K562 (cell line): ENCODE measurements around the gene C12orf60. TPM values are rescaled to one million over a fixed set of nuclear protein-coding genes. Genes with fewer than 3 reads are reported as not detected.
"Not testable (repeated sequence)": the region's sequence is repeated elsewhere in the genome, so short reads cannot be mapped to it uniquely, and the experiment has no call there.

ENCODE experiments used
- ATAC-seq: fragments of 200-7000 bp; cut with Tn5 transposase; 3 replicates; pipeline ENCODE4 v1.9.1; 2020; ENCODE audit warnings: moderate library complexity
- BruUV-seq: library from RNA; stranded (reverse); fragments of 400-500 nt; replicated peaks from 2 replicates; lab custom pipeline; 2021; lab: Mats Ljungman, UMichigan
- CTCF ChIA-PET: fragments of 300-600 bp; formaldehyde crosslinking; extraction: SDS; loops from one replicate; lab custom pipeline; 2021; ENCODE audit warnings: low intra/inter-chr PET ratio; lab: Yijun Ruan, JAX
- POLR2A ChIA-PET: fragments of 300-600, 350-650 bp; sonication (Branson Sonifier 250); formaldehyde crosslinking; extraction: SDS; loops from one replicate; lab custom pipeline; 2021; ENCODE audit warnings: antibody characterized with exemption, inconsistent platforms; lab: Yijun Ruan, JAX
- DNase-seq, 4 experiments: peaks; one replicate each; pipeline versions ENCODE4 v3.0.0 to v3.0.0-alpha.2; 2011 to 2018; ENCODE audit warnings: low spot score in 3 of 4, mixed read lengths in 3 of 4; ENCODE audit errors: extremely low read depth in 1 of 4
- FAIRE-seq: peaks from 2 replicates; lab custom pipeline; 2011; peaks lifted over from hg19 to GRCh38; lab: Jason Lieb, UNC
- H2AFZ ChIP-seq: 2 replicates; pipeline ENCODE4 v1.6.0; 2011; ENCODE audit warnings: low read depth, low read length, control low read depth, inconsistent platforms
- H3K27ac ChIP-seq: fragments of 200-600 bp; 3 replicates; pipeline ENCODE4 v1.8.0; 2011; ENCODE audit warnings: low read depth, mild to moderate bottlenecking, control low read depth, inconsistent platforms, low read length, moderate library complexity, mixed read lengths; ENCODE audit errors: extremely low read depth
- H3K27me3 ChIP-seq, 2 experiments: fragments of 300-600 bp in 1 of 2; 2 replicates in 1 of 2; 3 replicates in 1 of 2; pipeline versions ENCODE4 v1.6.0 to v1.8.0; 2011; ENCODE audit warnings: inconsistent platforms in 2 of 2, low read length in 2 of 2, mild to moderate bottlenecking in 1 of 2, mixed read lengths in 1 of 2, moderate library complexity in 1 of 2; ENCODE audit not compliant: control insufficient read depth in 2 of 2, insufficient read depth in 2 of 2
- H3K36me3 ChIP-seq: fragments of 300-600 bp; 3 replicates; pipeline ENCODE4 v1.8.0; 2011; ENCODE audit warnings: mild to moderate bottlenecking, low read length, inconsistent platforms; ENCODE audit not compliant: control insufficient read depth, insufficient read depth
- H3K4me1 ChIP-seq, 2 experiments: fragments of 200-600 bp in 1 of 2; replicated peaks in 1 of 2; 2 replicates in 1 of 2; 3 replicates in 1 of 2; pipeline versions ENCODE4 v1.5.1 to v1.8.0; 2011; ENCODE audit warnings: inconsistent platforms in 2 of 2, low read length in 2 of 2, mild to moderate bottlenecking in 1 of 2, mixed read lengths in 1 of 2, moderate library complexity in 1 of 2; ENCODE audit not compliant: control insufficient read depth in 2 of 2, insufficient read depth in 2 of 2
- H3K4me2 ChIP-seq: 2 replicates; pipeline ENCODE4 v1.6.1; 2011; ENCODE audit warnings: low read length, control low read depth, inconsistent platforms, mixed read lengths; ENCODE audit not compliant: insufficient read depth
- H3K4me3 ChIP-seq: fragments of 200-600 bp; sonication (generic), shearing (Covaris generic); 2 replicates; pipeline ENCODE4 v1.5.1; 2016; ENCODE audit warnings: control low read depth, inconsistent platforms
- H3K79me2 ChIP-seq: fragments of 200-600 bp; 3 replicates; pipeline ENCODE4 v1.8.0; 2011; ENCODE audit warnings: low read length, inconsistent platforms; ENCODE audit not compliant: control insufficient read depth, insufficient read depth
- H3K9ac ChIP-seq, 2 experiments: 2 replicates each; pipeline versions ENCODE4 v1.6.0 to v1.6.1; 2011; ENCODE audit warnings: low read depth in 2 of 2, low read length in 2 of 2, control low read depth in 1 of 2, inconsistent platforms in 1 of 2, mild to moderate bottlenecking in 1 of 2, mixed read lengths in 1 of 2; ENCODE audit not compliant: insufficient read depth in 1 of 2
- H3K9me1 ChIP-seq: one replicate; pipeline ENCODE4 v1.6.0; 2011; ENCODE audit warnings: inconsistent platforms, mild to moderate bottlenecking, low read length, moderate library complexity; ENCODE audit not compliant: control insufficient read depth, insufficient read depth
- H3K9me3 ChIP-seq: replicated peaks from 2 replicates; pipeline ENCODE4 v1.5.1; 2011; ENCODE audit warnings: low read depth, low read length, inconsistent platforms; ENCODE audit not compliant: control insufficient read depth, insufficient read depth
- H4K20me1 ChIP-seq: replicated peaks from 2 replicates; pipeline ENCODE4 v1.6.1; 2011; ENCODE audit warnings: low read length, inconsistent platforms, mixed read lengths; ENCODE audit not compliant: control insufficient read depth, insufficient read depth
- CREBBP ChIP-seq: IDR thresholded peaks from one replicate; pipeline ENCODE4 v1.6.1; 2012; ENCODE audit warnings: low read depth, mild to moderate bottlenecking, control low read depth, inconsistent platforms, low read length
- HEY1 ChIP-seq: fragments of 250-450 bp; sonication (Bioruptor Pico); IDR thresholded peaks from 2 replicates; pipeline ENCODE4 v1.5.0; 2020; ENCODE audit warnings: mild to moderate bottlenecking, moderate library complexity, borderline replicate concordance
- KDM5B ChIP-seq: fragments of 200-600 bp; sonication (generic); IDR thresholded peaks from 2 replicates; pipeline ENCODE4 v1.6.1; 2012; ENCODE audit warnings: low read depth, mild to moderate bottlenecking, moderate library complexity, low read length, control low read depth, inconsistent platforms; ENCODE audit not compliant: insufficient replicate concordance
- RAD51 ChIP-seq: fragments of 450-650 bp; IDR thresholded peaks from 2 replicates; pipeline ENCODE4 v1.7.1; 2016; ENCODE audit warnings: low read depth, mild to moderate bottlenecking, borderline replicate concordance
- RBM15 ChIP-seq: fragments of 200-400 bp; formaldehyde crosslinking; IDR thresholded peaks from 2 replicates; pipeline ENCODE4 v1.6.1; 2018; ENCODE audit warnings: mild to moderate bottlenecking, low read length, moderate library complexity; ENCODE audit not compliant: insufficient read depth
- SIN3B ChIP-seq: fragments of 450-650 bp; IDR thresholded peaks from 2 replicates; pipeline ENCODE4 v1.6.1; 2017; ENCODE audit warnings: low read depth, mild to moderate bottlenecking, moderate library complexity
- THRA ChIP-seq: fragments of 450-650 bp; IDR thresholded peaks from 2 replicates; pipeline ENCODE4 v1.6.1; 2017; ENCODE audit warnings: mild to moderate bottlenecking, moderate library complexity
- whole genome bisulfite sequencing: fragments of 100-300 bp; shearing (Covaris generic); methylation state at CpG from one replicate; pipeline ENCODE4 v1.1.6; 2016; ENCODE audit warnings: low coverage, mixed read lengths; ENCODE audit not compliant: insufficient coverage; ENCODE audit errors: missing lambda C conversion rate; 5-methylcytosine and 5-hydroxymethylcytosine counted together
- in situ Hi-C: fragments of 300-500 bp; cut with MboI; formaldehyde crosslinking; loops from 4 replicates; pipeline ENCODE4 v1.15.0; 2018; ENCODE audit warnings: inconsistent platforms, mixed read lengths
- intact Hi-C: fragments of 100-400 bp; cut with micrococcal nuclease; formaldehyde crosslinking; loops from 2 replicates; pipeline ENCODE4 v1.14.2; 2022
- polyA plus RNA-seq, 8 experiments: library from polyadenylated mRNA; depleted of rRNA in 4 of 8; stranded (reverse) in 5 of 8; unstranded in 3 of 8; fragments of >200 nt; fragmentation: Nextera tagmentation in 2 of 8; fragmentation: Illumina TruSeq in 1 of 8; extraction: Ambion mirVana in 2 of 8; extraction: Trizol in 1 of 8; gene quantifications; 2 replicates each; pipeline versions ENCODE4 v1.2.1 to v1.2.3, GENCODE V29; 2011 to 2014; ENCODE audit warnings: inconsistent platforms in 1 of 8, missing spikeins in 1 of 8
- total RNA-seq, 7 experiments: library from RNA; depleted of rRNA in 6 of 7; stranded (reverse); fragments of >200 nt in 6 of 7; fragmentation: Illumina TruSeq in 2 of 7; extraction: Trizol in 2 of 7; gene quantifications; 2 replicates each; pipeline versions ENCODE4 v1.2.1 to v1.2.3, GENCODE V29; 2011 to 2021; ENCODE audit warnings: low replicate concordance in 1 of 7
- TF ChIP-seq, protein P1 (sequence below): fragments of 250-450 bp; sonication (Bioruptor Pico); IDR thresholded peaks from 2 replicates; pipeline ENCODE4 v1.4.0; 2020

The C12orf60 gene
- total and polyA plus RNA-seq, 9 of the 15 experiments (the other 6 are each of a cell fraction or from before 2014, with no cell fraction given), result 0.41 to 4.4 (median 2.5) TPM

GRCh38 chr12:14766020-14766419, 37.5 kb upstream of the C12orf60 start:
- H3K4me1 ChIP-seq, H3K27ac ChIP-seq, FAIRE-seq, BruUV-seq, POLR2A ChIA-PET, in situ Hi-C loops, H3K9me1 ChIP-seq, H3K9ac ChIP-seq, H3K4me2 ChIP-seq, ATAC-seq, DNase-seq, H3K27me3 ChIP-seq, CTCF ChIA-PET, H4K20me1 ChIP-seq, H3K36me3 ChIP-seq, H3K9me3 ChIP-seq, H3K4me3 ChIP-seq, H3K79me2 ChIP-seq, intact Hi-C loops, H2AFZ ChIP-seq: not testable (repeated sequence)
- WGBS, result 19% methylated on average over 3 of the region's 3 CpGs

DNA sequence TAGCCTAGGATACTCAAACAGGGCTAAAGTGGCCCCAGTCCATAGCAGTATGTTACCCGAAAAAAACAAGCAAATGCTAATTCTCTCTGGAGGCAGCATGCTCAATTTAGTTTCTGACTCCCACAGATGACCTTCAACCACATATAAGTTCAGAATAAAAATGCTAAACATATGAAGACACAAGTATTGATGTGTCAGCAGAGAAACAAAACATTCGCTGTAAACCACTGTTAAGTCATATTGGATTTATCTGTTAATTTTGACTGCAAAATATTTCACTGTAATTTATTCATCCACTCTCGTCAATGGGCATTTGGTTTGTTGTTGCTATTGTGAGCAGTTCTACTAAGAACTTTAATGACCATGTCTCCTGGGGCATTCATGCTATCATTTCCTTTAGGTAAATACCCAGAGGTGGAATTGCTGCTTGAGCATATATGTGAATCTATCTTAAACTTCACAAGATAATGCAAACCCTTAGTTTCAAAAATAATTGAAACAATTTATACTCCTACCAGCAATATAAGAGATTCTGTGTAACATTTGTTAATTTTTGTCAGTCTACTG, 36.7 kb upstream of the C12orf60 start:
- no peak overlapping the region for H3K4me3 ChIP-seq
- WGBS, result 9% methylated on average over 3 of the region's 3 CpGs
- TF ChIP-seq HEY1 (CRISPR knock-in tag) (no peak), RAD51 (no peak), SIN3B (no peak), RBM15 (no peak), CREBBP (no peak), KDM5B (no peak), THRA (no peak)
- TF ChIP-seq, protein P1, sequence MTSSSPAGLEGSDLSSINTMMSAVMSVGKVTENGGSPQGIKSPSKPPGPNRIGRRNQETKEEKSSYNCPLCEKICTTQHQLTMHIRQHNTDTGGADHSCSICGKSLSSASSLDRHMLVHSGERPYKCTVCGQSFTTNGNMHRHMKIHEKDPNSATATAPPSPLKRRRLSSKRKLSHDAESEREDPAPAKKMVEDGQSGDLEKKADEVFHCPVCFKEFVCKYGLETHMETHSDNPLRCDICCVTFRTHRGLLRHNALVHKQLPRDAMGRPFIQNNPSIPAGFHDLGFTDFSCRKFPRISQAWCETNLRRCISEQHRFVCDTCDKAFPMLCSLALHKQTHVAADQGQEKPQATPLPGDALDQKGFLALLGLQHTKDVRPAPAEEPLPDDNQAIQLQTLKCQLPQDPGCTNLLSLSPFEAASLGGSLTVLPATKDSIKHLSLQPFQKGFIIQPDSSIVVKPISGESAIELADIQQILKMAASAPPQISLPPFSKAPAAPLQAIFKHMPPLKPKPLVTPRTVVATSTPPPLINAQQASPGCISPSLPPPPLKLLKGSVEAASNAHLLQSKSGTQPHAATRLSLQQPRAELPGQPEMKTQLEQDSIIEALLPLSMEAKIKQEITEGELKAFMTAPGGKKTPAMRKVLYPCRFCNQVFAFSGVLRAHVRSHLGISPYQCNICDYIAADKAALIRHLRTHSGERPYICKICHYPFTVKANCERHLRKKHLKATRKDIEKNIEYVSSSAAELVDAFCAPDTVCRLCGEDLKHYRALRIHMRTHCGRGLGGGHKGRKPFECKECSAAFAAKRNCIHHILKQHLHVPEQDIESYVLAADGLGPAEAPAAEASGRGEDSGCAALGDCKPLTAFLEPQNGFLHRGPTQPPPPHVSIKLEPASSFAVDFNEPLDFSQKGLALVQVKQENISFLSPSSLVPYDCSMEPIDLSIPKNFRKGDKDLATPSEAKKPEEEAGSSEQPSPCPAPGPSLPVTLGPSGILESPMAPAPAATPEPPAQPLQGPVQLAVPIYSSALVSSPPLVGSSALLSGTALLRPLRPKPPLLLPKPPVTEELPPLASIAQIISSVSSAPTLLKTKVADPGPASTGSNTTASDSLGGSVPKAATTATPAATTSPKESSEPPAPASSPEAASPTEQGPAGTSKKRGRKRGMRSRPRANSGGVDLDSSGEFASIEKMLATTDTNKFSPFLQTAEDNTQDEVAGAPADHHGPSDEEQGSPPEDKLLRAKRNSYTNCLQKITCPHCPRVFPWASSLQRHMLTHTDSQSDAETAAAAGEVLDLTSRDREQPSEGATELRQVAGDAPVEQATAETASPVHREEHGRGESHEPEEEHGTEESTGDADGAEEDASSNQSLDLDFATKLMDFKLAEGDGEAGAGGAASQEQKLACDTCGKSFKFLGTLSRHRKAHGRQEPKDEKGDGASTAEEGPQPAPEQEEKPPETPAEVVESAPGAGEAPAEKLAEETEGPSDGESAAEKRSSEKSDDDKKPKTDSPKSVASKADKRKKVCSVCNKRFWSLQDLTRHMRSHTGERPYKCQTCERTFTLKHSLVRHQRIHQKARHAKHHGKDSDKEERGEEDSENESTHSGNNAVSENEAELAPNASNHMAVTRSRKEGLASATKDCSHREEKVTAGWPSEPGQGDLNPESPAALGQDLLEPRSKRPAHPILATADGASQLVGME (CRISPR knock-in tag), result no peak

More for the DNA sequence above, 36.7 kb upstream of the C12orf60 start:
- DNase-seq (no peak), FAIRE-seq (no peak), ATAC-seq (no peak)
- in situ Hi-C loops (no loop called here), intact Hi-C loops (no loop called here)
- H3K79me2 ChIP-seq, result no peaks in the 10 kb centered on the region
- ChIA-PET CTCF (no interaction called here), POLR2A (interaction anchor here (0.7 kb wide), 1 partner anchor 809 kb away, joined by 3 read pairs; no protein-coding TSS in a partner anchor)
- no peak overlapping the region for H3K9ac ChIP-seq
- H4K20me1 ChIP-seq, result no peaks in the 10 kb centered on the region
- H3K4me1 ChIP-seq, result no peaks in the 10 kb centered on the region; a peak in 1 of 5 replicates
- no TSS peak for BruUV-seq
- H2AFZ ChIP-seq, result no peak overlapping the region
- H3K27me3 ChIP-seq, result no peaks in the 10 kb centered on the region
- no peak overlapping the region for H3K4me2 ChIP-seq
- no peaks in the 10 kb centered on the region for H3K9me3 ChIP-seq
- no peak overlapping the region for H3K27ac ChIP-seq
- H3K36me3 ChIP-seq, result no peaks in the 10 kb centered on the region
- H3K9me1 ChIP-seq, result no peaks in the 10 kb centered on the region
